Esophagus muscularis mucosa (tissue), 4 donors: Measurements from ENCODE around the gene DPP4. TPM values are rescaled to one million over a fixed set of nuclear protein-coding genes. Genes with fewer than 3 reads are reported as not detected.

ENCODE experiments used
- DNase-seq: peaks from one replicate; pipeline ENCODE4 v3.0.0-alpha.2; 2017; ENCODE audit errors: extremely low spot score
- H3K27ac ChIP-seq, 4 donors: fragments of 200-600 bp; sonication (generic); replicated peaks in 1 of 4; 1 replicate in 3 of 4; 2 replicates in 1 of 4; pipeline ENCODE4 v1.5.1; 2016 to 2019; ENCODE audit warnings: mild to moderate bottlenecking in 1 of 4
- H3K27me3 ChIP-seq, 4 donors: fragments of 200-600 bp; sonication (generic); one replicate each; pipeline versions ENCODE4 v1.5.1 to v1.6.0; 2016 to 2019
- H3K36me3 ChIP-seq, 4 donors: fragments of 200-600 bp; sonication (generic); one replicate each; pipeline ENCODE4 v1.5.1; 2016 to 2019
- H3K4me1 ChIP-seq, 4 donors: fragments of 200-600 bp; sonication (generic); one replicate each; pipeline ENCODE4 v1.5.1; 2016 to 2019
- H3K4me3 ChIP-seq, 4 donors: fragments of 200-600 bp; sonication (generic); 1 replicate in 2 of 4; 2 replicates in 2 of 4; pipeline ENCODE4 v1.5.1; 2016 to 2019; ENCODE audit warnings: mild to moderate bottlenecking in 4 of 4, moderate library complexity in 1 of 4
- H3K9me3 ChIP-seq, 4 donors: fragments of 200-600 bp; sonication (generic); 1 replicate in 3 of 4; 2 replicates in 1 of 4; pipeline ENCODE4 v1.5.1; 2016 to 2019
- CTCF ChIP-seq, 3 experiments: fragments of 200-600 bp in 2 of 3; fragments of 450-650 bp in 1 of 3; sonication (generic) in 2 of 3; IDR thresholded peaks; one replicate each; pipeline ENCODE4 v1.5.1; 2017 to 2019; ENCODE audit warnings: antibody characterized with exemption in 3 of 3, mild to moderate bottlenecking in 2 of 3, moderate library complexity in 1 of 3
- EP300 ChIP-seq: sonication (generic); formaldehyde crosslinking; IDR thresholded peaks from one replicate; pipeline ENCODE4 v1.6.1; 2017; ENCODE audit warnings: antibody characterized with exemption
- POLR2A ChIP-seq: fragments of 450-650 bp; IDR thresholded peaks from one replicate; pipeline ENCODE4 v1.6.1; 2017; ENCODE audit warnings: antibody characterized with exemption, moderate library complexity, mild to moderate bottlenecking, low read depth
- POLR2AphosphoS5 ChIP-seq, 2 donors: sonication (generic); formaldehyde crosslinking; IDR thresholded peaks; one replicate each; pipeline ENCODE4 v1.6.1; 2017; ENCODE audit warnings: antibody characterized with exemption in 2 of 2
- WGBS: methylation state at CpG from one replicate; pipeline ENCODE4 v1.1.5; 2018; 5-methylcytosine and 5-hydroxymethylcytosine counted together
- intact Hi-C: fragments of 100-400 bp; cut with DNase I; formaldehyde crosslinking; loops from one replicate; pipeline ENCODE4 v1.15.1; 2023
- total RNA-seq, 4 donors: library from RNA; depleted of rRNA; stranded (reverse); fragments of >200 nt; gene quantifications; one replicate each; pipeline versions ENCODE4 v1.1.0 to v1.2.1, GENCODE V29; 2016

DPP4 gene
- total RNA-seq, 4 donors from 2014 or later: 2.2 to 4.1 (median 2.8) TPM

- Histone ChIP-seq H3K9me3 (no peaks in the 10 kb centered on the region), H3K4me3 (no peak overlapping the region), H3K27me3 (no peaks in the 10 kb centered on the region), H3K4me1 (no peaks in the 10 kb centered on the region), H3K27ac (no peak overlapping the region), H3K36me3 (no peaks in the 10 kb centered on the region)
- TF ChIP-seq EP300 (no peak), POLR2AphosphoS5 (IDR thresholded peaks at IDR 0.05) (no peak), CTCF (IDR thresholded peaks at IDR 0.05) (no peak), POLR2A (no peak)
- DNase-seq: peak; percentile 17
- WGBS: 74% methylated on average over 5 of the region's 5 CpGs
- intact Hi-C loops: no loop called here
Measured at GRCh38 chr2:162099836-162100235, 25.8 kb upstream of the DPP4 start.

- Histone ChIP-seq H3K4me3 (no peak overlapping the region), H3K9me3 (no peaks in the 10 kb centered on the region), H3K27ac (peak overlapping the region in 2 of 4 donors; percentile 3 to 56), H3K36me3 (no peaks in the 10 kb centered on the region), H3K27me3 (no peaks in the 10 kb centered on the region), H3K4me1 (peaks cover 0 to 21% (median 4%) of the 10 kb centered on the region in 4 donors)
- peak; percentile 78 for DNase-seq
- TF ChIP-seq EP300 (no peak), POLR2AphosphoS5 (IDR thresholded peaks at IDR 0.05) (peak in 1 of 2 donors; percentile 15), CTCF (IDR thresholded peaks at IDR 0.05) (no peak), POLR2A (no peak)
- WGBS: 67% methylated on average over 7 of the region's 7 CpGs
- intact Hi-C loops: no loop called here
Measured at GRCh38 chr2:162092658-162093556, 18.9 kb upstream of the DPP4 start.

GRCh38 chr2:162092008-162092390, 18.0 kb upstream of the DPP4 start:
- Histone ChIP-seq H3K4me1 (peaks cover 0 to 21% (median 4%) of the 10 kb centered on the region in 4 donors), H3K9me3 (no peaks in the 10 kb centered on the region), H3K4me3 (no peak overlapping the region), H3K27me3 (no peaks in the 10 kb centered on the region), H3K27ac (peak overlapping the region in 1 of 4 donors; percentile 28), H3K36me3 (no peaks in the 10 kb centered on the region)
- intact Hi-C loops: no loop called here
- TF ChIP-seq CTCF (IDR thresholded peaks at IDR 0.05): no peak
- TF ChIP-seq POLR2AphosphoS5 (IDR thresholded peaks at IDR 0.05): no peak
- TF ChIP-seq EP300: no peak
- TF ChIP-seq POLR2A: no peak
- DNase-seq: peak; percentile 37
- 83% methylated on average over 5 of the region's 5 CpGs for WGBS

GRCh38 chr2:162091325-162092007, 17.5 kb upstream of the DPP4 start:
- no peaks in the 10 kb centered on the region for H3K27me3 ChIP-seq
- peak; percentile 53 for DNase-seq
- no peak overlapping the region for H3K4me3 ChIP-seq
- intact Hi-C loops: no loop called here
- H3K27ac ChIP-seq: no peak overlapping the region
- H3K9me3 ChIP-seq: no peaks in the 10 kb centered on the region
- TF ChIP-seq POLR2A (no peak), CTCF (IDR thresholded peaks at IDR 0.05) (no peak), POLR2AphosphoS5 (IDR thresholded peaks at IDR 0.05) (no peak), EP300 (no peak)
- peaks cover 0 to 21% (median 4%) of the 10 kb centered on the region in 4 donors for H3K4me1 ChIP-seq
- 91% methylated on average over 7 of the region's 7 CpGs for WGBS
- H3K36me3 ChIP-seq: no peaks in the 10 kb centered on the region
